Measurements from ENCODE around the gene CHP1.

GRCh38 chr15:41291065-41291631 is 60.1 kb downstream of the CHP1 start:
- no peak for TF ChIP-seq CTCF (conservative IDR thresholded peaks at IDR 0.05; ENCODE audit: low read length)
- no peak for TF ChIP-seq EZH2phosphoT487 (IDR thresholded peaks at IDR 0.05; ENCODE audit: borderline replicate concordance, low read depth, low read length)

All from OCI-LY7 (cell line).